ENCODE results near the gene CNNM1.

GRCh38 chr10:99374972-99375371, 45.8 kb downstream of the CNNM1 start:
- TF ChIP-seq POLR2A (IDR thresholded peaks at IDR 0.05) (no peak), CTCF (IDR thresholded peaks at IDR 0.05) (no peak)
